Left renal pelvis (tissue), 4 donors: ENCODE results near the gene VCL. TPM values are rescaled to one million over a fixed set of nuclear protein-coding genes. Genes with fewer than 3 reads are reported as not detected.
"Not testable (repeated sequence)": the region's sequence is repeated elsewhere in the genome, so short reads cannot be mapped to it uniquely, and the experiment has no call there.

ENCODE experiments used
- DNase-seq, 4 donors: peaks; one replicate each; pipeline ENCODE4 v3.0.0-alpha.2; 2013; ENCODE audit warnings: low read depth in 4 of 4, low spot score in 3 of 4
- polyA plus RNA-seq, 4 donors: library from polyadenylated mRNA; unstranded; fragments of 120-200 nt; gene quantifications; one replicate each; pipeline ENCODE4 v1.2.1, GENCODE V29; 2013; ENCODE audit not compliant: insufficient read length in 4 of 4

VCL gene
- polyA plus RNA-seq, 4 donors: 120 to 147 (median 129) TPM

DNA sequence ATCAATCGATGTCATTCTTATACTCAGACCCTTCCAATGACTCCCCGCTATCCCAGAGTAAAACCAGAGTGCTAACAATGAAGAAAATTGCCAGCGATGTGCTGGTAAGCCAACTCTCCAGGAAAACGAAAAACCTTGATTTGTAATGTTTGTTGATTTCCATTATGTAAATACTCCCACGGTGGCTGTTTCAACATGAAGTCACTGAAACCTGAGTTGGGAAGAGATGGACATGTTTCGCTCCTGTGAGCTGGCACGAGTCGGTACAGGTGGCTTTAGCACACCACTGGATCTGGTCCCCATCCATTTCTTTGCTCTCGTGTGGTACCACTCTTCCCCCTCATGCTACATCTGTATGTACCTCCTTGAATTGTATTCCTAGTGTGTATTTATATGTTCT is 99.9 kb downstream of the VCL start:
- no peak for DNase-seq

DNA sequence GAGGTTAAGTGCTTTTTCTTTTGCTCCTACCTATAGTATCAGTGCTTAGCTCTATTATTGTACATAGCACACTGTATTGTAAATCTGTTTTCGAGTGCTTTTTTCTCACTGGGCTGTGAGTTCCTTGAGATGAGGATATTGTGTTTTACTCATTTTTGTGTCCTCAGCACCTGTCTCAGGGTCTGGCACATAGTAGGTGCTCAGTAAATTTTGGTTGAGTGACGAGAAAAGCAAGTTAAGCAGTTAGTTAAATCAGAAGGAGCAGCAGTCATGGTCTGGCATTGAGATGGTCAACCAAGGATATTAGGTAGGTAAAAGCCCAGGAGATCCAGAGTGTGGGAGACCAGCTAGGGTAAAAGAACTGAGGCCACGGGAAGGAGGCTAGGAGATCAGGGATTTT is 101.5 kb downstream of the VCL start:
- DNase-seq: no peak

DNA sequence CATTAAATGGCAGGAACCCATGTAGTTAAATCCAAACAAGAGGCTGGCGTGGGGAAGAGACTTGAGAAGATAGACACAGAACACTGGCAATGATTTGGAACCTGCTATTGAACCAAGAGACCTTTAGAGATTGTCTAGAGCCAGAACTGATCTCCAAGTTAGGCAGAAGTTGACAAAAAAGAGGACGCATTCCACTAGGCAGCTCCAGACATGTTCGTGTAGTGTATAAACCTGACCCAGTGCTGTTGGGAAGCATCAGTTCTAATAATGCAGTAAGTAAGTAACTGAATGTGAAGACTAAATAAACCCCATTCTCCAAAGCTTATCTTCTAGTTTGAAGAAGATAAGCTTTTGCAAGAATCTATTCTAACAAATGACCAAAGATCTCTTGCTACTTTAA is 101.9 kb downstream of the VCL start:
- DNase-seq: no peak

DNA sequence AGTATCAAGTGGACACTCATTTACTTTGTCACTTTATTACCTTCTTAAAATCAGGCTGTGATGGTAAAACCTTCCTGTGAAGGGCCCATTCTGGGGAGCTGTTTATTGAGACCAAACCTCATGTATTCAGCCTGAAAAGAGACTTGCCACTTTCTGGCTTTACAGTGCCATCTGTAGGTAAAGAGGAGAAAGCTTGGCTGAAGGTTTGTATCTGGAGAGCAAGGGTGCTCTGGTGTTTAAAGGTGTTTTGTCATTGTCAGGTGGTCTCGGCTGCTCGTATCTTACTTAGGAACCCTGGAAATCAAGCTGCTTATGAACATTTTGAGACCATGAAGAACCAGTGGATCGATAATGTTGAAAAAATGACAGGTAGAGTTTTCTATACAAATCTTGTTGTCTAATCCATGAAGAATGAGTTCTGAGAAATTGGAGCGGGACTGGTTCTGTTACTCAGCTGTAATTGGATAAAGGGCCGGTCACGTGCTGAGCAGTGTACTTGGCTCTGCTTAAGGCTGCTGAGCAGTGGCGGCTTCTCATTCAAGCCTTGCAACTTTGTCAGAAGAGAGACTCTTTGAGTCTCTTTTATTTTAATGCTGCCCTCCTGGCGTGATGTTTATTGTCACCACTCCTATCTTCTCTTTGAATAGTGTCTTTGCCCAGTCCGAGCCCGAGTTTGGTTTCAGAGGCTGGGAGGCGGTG is 105.8 kb downstream of the VCL start:
- DNase-seq: no peak

DNA sequence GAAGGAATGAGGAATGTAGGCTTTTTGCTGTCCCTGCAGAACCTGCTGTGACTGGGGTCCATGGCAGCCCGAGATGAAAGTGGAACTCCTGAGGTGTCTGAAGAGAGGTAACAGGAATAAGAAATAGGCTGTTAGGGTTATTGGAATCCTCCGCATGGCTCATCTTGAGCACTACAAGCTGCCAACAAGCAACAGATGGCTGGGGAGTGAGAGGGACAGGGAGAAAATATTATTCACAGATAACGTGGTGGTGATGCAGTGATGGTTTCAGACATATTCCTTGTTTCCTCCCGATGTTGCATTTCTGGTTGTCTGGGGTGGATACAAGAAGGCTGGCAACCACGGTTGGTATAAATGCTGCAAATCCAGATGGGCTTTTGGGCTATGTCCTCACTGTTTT is 106.6 kb downstream of the VCL start:
- no peak for DNase-seq

DNA sequence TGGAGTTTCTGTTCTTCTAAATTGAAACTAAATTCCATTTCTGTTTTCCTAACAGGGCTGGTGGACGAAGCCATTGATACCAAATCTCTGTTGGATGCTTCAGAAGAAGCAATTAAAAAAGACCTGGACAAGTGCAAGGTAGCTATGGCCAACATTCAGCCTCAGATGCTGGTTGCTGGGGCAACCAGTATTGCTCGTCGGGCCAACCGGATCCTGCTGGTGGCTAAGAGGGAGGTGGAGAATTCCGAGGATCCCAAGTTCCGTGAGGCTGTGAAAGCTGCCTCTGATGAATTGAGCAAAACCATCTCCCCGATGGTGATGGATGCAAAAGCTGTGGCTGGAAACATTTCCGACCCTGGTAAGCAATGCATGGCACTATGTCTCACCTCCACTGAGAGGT is 107.1 kb downstream of the VCL start:
- DNase-seq: no peak

DNA sequence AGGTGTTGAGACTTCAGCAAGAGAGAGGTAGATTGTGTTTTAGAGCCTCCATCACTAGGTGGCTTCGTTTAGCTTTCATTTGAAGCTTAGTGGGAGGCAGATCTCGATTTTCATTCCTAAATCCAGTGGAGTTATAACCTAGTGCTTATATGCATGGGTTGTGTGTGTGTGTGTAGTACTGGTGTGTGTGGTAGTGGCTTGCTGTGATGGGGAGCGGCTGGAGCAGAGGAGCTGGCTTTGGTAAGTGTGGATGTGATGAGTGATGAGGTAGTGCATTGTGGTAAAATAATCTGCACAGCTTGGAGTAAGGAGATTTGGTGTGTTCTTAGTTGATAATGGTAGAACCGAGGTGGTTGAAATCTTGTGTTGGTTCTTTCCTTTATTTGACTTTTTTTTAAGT is 109.5 kb downstream of the VCL start:
- DNase-seq: no peak

DNA sequence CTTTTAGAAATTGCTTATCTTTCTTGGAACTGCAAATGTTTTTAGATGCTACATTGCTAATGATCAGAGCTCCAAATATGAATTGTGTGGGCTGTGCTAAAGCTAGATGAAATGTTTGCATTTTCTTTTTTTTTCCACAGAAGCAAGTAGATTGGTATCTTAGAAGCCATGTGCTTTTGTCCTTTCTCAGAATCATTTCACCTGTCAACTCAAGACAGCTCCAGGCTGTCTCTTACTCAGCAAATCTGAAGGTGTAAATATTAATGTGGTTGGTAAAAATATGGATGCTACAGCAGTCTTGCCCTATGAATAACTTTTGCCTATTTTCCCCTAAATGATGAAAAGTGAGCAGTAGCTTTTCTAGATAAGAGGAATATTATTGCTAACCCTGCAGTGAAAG is 111.5 kb downstream of the VCL start:
- no peak for DNase-seq

DNA sequence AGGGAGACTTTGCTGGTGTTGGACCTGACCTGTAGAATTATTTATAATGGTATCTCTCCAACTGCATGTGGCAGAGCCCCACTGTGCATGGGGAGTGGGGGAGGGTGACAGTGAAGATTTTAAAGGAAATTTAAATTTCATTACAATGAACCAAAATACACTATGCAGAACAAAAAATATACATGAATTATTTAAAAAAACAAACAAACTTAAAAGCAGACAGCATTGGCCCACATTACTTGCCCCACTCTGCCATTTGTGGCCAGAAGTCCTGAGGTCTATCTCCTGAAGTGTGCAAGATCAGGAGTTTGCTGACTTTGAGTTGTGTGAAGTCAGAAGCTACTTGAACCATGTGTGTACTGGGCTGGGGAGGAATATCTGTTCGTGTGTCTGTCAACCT is 112.2 kb downstream of the VCL start:
- DNase-seq: no peak

DNA sequence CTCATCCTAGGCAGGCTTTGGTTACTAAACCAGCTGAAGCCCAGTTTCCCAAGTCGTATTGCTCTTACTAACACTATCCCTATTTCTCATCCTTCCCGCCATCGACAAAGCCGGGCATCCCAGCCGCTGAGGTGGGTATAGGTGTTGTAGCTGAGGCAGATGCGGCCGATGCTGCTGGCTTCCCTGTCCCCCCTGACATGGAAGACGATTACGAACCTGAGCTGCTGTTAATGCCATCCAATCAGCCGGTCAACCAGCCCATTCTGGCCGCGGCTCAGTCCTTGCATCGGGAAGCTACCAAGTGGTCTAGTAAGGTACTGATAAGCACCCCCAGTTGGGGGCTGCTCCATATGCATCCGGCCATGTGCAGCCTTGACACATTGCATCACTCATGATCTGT is 113.9 kb downstream of the VCL start:
- no peak for DNase-seq

DNA sequence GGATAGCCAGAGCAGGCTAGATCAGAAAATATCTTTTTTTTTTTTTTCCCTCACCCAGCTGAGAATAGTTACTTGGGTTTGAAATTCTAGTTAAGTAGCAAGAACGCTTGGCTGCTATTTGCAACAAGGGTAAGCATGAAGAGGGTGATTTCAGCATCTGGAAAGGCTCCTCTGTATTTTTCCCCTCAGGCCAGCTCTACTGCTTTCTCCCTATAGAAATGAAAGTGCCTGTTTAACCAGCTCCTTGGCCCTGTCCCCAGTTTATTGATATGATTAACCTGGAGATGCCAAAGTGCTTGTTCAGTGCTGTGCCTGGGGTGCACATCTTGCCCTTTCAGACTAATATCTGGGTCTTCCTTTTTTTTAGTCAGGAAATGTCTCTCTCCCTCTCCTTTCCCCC is 115.6 kb downstream of the VCL start:
- no peak for DNase-seq

DNA sequence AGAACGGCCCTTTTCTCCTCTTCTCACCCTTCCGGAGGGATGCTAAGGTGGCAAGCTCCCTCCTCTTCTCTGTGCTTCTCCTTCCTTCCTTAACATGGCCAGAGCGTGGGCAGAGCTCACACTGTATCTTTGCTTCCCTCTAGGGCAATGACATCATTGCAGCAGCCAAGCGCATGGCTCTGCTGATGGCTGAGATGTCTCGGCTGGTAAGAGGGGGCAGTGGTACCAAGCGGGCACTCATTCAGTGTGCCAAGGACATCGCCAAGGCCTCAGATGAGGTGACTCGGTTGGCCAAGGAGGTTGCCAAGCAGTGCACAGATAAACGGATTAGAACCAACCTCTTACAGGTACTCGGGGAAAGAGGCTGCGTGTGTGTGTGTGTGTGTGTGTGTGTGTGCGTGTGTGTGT is 116.1 kb downstream of the VCL start:
- no peak for DNase-seq

DNA sequence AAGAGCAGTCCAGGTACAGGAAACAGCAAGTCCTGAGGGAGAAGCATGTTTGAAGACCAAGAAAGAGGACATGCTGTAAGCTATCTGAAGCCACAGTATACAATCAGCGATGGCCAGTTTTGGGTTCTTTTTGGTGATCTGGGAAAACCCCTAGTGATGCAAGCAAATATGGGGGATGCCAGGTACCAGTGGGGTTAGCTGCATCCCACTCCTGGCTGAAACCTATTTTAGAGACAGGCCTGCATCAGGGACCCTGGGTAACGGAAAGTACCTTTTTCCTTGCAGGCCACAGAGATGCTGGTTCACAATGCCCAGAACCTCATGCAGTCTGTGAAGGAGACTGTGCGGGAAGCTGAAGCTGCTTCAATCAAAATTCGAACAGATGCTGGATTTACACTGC is 119.8 kb downstream of the VCL start:
- no peak for DNase-seq

DNA sequence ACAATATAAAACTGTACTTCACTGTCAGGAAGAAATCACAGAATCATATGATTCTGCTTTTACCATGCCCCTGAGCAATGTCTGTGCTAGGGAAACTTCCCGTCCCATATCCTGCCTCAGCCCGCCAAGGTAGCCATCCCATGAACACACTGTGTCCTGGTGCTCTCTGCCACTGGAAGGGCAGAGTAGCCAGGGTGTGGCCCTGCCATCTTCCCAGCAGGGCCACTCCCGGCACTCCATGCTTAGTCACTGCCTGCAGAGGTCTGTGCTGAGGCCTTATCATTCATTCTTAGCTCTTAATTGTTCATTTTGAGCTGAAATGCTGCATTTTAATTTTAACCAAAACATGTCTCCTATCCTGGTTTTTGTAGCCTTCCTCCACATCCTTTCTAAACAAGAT is 120.9 kb downstream of the VCL start:
- no peak for DNase-seq

DNA sequence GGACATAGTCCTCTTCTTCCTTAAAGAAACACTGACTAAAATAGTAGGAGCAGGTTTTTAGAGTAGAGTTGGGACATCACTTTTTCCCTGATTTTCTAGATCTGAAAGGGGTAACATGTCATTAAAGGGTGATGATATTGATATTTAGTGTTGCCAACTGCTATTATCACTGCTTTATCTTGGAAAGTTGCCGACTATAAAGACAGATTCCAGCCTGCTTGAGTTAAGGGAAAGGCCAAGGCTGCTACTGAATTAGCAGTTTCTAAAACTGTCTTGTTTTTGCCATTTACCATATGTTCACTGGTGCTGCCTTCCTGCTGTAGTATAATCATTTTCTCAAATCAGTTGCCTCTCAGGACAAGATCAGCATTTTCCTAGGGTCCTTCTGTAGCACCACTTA is 123.0 kb downstream of the VCL start:
- no peak for DNase-seq

DNA sequence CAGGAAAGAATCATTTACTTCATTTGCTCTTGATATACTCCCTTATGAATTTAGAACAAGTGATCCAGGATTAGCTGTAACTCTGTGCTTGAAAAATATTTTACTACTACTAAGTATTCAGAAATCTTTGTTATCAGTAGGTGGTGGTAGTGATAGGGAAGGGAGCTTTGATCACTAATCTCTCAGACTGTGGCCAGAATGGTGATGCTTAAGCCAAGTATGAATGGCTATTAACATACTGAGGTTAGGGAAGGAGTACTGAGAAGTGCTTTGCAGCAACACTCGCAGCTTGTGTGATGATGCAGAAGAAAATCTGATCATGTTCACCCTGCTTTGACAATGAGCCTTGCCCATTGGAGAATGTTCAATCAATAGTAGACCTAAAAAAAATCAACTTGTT is 123.5 kb downstream of the VCL start:
- DNase-seq: no peak

DNA sequence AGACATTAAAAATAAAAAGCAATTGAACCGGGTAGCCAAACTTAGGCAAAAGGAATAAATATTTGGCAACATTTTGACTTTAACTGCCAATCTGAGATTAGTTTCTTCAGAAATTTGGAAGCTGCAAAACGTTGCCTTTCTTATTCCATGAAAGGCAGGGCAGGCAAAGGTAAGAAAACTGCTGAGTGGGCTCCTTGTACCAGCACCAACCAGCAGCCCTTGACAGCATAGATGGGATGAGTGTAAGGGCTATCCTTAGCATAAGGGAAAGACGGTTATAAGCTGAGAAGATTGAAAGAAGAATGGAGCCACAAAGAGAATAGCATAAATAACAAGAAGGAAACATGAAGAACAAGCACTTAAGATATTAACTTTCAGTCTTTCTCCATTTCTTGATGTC is 124.1 kb downstream of the VCL start:
- no peak for DNase-seq

DNA sequence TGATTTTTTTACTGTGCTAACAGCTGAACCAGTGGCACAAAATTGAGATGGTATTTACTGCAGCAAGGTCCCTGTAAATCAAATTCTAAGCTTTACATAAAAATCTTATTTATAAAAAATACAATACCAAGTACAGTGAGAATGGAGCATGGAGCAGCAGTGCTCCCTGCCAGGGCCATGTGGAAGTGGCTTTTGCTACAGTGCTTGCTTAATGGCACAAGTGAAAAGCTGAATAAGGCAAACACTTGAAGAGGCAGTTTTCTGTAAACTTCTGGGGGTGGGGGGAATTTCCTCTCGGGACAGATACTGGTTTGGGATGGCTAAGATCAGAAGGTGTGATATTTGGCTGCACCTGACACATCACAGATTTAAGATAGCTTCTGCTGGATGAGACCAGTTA is 125.2 kb downstream of the VCL start:
- no peak for DNase-seq

DNA sequence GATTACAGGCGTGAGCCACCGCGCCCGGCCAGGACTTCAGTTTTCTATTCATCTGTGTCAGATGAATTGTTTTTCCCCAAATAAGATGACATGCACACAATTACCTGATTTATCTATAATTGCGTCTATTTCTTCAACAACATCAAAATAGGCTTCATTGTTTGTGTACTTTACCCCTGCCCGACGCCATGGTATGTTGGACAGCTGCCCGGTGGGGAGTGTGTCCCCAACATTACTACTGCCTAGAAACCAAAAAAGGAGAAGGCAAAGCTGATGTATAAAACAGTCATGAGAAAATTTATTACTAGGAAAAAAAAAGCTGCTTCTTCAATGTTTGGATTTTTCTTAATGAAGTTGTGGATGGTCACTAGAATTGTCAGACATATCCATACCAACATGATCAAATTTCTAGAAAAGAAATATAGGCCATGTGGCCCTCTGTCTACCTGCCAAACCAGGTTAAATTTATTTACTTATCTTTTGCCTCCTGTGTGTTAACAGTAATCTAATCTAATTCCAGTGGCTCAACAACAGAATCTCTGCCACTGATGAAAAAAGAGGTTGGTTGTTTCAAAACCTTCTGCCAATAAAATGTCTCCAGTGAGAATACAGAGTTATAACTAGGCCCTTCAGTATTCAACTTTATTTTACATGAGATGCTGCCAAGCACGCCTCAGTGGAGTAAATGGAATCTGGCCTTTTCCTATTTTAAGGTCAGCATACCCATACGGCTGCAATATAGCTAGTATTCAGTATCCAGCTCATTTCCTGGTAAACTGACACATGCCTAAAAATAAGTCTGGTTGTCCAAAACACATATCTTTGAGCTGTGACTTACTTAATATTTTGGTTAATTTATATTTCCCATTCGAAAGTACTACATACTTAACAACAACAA is 136.3 kb downstream of the VCL start:
- DNase-seq: no peak

DNA sequence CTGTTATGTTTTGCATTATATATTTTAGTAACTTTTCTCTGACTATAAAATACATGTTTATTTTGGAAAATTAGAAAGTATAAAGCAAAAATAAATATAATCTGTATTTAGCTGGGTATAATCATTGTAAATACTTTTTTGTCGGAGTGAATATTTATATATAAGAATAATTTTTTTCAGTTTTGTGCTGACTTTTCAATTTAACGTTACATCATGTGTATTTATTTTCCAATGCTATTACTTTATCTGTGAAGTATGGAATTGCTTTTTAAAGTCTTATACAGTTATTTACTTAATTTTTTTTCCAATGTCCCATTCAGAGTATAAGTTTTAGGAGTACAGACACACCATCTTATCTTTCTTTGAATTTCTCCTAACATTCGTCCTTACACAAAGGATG is 137.5 kb downstream of the VCL start:
- no peak for DNase-seq

DNA sequence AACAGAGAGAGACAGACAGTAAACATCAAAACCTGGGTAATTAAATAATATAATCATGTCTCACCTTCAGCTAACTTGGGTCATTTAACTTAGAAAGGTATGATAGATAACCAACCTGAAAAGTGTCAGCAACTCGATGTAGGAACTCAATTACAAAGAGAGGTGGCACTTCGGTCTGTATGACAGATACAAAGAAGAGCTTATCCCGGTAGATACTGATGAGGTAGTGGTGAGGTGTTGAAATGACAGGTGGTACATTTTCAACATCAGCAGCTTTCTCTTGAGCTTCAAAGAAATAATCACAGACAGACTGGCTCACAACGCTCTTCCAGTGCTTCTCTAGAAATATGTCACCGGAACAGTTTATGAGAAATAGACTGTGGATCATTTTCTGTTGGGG is 140.1 kb downstream of the VCL start:
- DNase-seq: no peak

DNA sequence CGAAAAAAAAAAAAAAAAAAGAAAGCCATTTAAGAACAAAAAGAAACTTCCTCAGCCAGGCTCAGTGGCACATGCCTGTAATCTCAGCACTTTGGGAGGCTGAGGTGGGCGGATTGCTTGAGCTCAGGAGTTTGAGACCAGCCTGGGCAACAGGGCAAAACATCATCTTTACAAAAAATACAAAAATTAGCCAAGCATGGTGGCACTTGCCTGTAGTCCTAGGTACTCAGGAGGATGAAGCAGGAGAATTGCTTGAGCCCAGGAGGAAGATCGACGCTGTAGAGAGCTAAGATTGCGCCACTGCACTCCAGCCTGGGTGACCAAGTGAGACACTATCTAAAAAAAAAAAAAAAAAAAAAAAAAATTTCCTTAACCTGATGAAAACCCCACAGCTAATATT is 140.7 kb downstream of the VCL start:
- not testable (repeated sequence) for DNase-seq
